ENCODE data around the gene HBQ1.
"Not testable (repeated sequence)": the region's sequence is repeated elsewhere in the genome, so short reads cannot be mapped to it uniquely, and the experiment has no call there.

The HBQ1 gene

GRCh38 chr16:162271-162991 is 17.8 kb upstream of the HBQ1 start:
- no peak for DNase-seq

DNA sequence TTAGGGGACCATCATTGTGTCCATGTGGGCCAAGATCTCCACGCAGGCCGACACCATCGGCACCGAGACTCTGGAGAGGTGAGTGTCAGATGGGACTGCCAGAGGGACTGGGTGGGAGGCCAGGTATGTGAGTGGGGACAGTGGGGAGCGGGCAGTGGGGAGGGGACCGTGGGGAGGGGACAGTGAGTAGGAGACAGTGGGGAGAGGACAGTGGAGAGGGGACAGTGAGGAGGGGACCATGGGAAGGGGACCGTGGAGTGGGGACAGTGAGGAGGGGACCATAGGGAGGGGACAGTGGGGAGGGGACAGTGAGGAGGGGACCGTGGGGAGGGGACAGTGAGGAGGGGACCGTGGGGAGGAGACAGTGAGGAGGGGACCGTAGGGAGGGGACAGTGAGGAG is 17.1 kb upstream of the HBQ1 start:
- DNase-seq, result not testable (repeated sequence)

- not testable (repeated sequence) for DNase-seq
Measured at GRCh38 chr16:163696-164095, 16.6 kb upstream of the HBQ1 start.

DNA sequence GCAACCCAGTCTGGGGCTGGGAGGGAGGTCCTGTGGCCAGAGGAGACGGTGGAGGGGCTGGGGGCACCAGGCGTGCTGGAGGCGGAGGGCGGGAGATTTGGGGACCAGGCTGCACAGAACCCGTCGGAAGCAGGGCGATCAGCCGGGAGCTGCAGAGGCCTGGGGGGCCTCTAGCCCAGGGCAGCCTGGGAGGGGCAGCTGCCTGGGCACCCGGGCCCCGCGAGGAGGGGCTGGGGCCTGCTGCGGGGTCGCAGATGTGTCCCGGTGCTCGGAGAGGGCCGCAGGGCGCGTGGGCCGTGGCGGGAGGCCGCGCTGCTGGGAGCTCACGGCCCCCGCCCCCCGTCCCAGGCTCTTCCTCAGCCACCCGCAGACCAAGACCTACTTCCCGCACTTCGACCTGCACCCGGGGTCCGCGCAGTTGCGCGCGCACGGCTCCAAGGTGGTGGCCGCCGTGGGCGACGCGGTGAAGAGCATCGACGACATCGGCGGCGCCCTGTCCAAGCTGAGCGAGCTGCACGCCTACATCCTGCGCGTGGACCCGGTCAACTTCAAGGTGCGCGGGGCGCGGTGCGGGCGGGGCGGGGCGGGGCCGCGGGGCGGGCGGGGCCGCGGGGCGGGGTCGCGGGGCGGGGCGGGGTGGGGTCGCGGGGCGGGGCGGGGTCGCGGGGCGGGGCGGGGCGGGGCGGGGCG is 16.0 kb upstream of the HBQ1 start:
- not testable (repeated sequence) for DNase-seq

GRCh38 chr16:164827-165538 is 15.3 kb upstream of the HBQ1 start:
- no peak for DNase-seq

- DNase-seq, result no peak
Measured at GRCh38 chr16:165539-166374, 14.5 kb upstream of the HBQ1 start, which contains the start of gene HBM. Gene HBM, plus strand, starts transcription at chr16:165978. Its CDS starts 20 bp downstream, at chr16:165998.

DNA sequence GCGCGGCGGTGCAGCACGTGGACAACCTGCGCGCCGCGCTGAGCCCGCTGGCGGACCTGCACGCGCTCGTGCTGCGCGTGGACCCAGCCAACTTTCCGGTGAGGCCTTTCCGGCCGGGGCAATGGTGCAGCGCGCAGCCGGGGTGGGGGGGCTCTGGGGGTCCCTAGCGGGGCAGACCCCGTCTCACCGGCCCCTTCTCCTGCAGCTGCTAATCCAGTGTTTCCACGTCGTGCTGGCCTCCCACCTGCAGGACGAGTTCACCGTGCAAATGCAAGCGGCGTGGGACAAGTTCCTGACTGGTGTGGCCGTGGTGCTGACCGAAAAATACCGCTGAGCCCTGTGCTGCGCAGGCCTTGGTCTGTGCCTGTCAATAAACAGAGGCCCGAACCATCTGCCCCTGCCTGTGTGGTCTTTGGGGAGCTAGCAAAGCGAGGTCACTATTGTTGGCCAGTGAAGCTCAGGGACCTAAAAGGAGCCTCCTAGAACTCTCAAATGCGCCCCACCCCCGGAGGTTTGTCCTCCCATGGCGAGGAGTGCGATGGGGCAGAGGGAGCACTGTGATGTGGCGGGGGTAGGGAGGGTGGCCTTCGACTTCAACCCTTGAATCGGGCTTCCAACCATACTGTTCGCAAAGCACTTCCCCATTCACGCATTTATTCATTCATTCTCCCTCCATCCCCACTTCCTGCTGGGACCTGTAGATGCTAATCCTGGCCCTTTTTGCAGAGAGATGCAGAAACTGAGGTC is 13.7 kb upstream of the HBQ1 start:
- no peak for DNase-seq

- DNase-seq, result no peak
Measured at GRCh38 chr16:167122-167690, 13.1 kb upstream of the HBQ1 start.

- no peak for DNase-seq
Measured at GRCh38 chr16:168424-168823, 11.8 kb upstream of the HBQ1 start.

GRCh38 chr16:169014-169413 is 11.2 kb upstream of the HBQ1 start:
- no peak for DNase-seq

DNA sequence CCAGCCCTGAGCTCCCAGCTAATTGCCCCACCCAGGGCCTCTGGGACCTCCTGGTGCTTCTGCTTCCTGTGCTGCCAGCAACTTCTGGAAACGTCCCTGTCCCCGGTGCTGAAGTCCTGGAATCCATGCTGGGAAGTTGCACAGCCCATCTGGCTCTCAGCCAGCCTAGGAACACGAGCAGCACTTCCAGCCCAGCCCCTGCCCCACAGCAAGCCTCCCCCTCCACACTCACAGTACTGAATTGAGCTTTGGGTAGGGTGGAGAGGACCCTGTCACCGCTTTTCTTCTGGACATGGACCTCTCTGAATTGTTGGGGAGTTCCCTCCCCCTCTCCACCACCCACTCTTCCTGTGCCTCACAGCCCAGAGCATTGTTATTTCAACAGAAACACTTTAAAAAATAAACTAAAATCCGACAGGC is 10.2 kb upstream of the HBQ1 start:
- DNase-seq, result not testable (repeated sequence)

DNA sequence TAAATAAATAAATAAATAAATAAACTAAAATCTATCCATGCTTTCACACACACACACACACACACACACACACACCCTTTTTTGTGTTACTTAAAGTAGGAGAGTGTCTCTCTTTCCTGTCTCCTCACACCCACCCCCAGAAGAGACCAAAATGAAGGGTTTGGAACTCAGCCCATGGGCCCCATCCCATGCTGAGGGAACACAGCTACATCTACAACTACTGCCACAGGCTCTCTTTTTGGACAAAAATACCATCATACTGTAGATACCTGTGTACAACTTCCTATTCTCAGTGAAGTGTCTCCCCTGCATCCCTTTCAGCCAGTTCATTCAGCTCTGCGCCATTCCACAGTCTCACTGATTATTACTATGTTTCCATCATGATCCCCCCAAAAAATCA is 9.5 kb upstream of the HBQ1 start:
- DNase-seq, result no peak

DNA sequence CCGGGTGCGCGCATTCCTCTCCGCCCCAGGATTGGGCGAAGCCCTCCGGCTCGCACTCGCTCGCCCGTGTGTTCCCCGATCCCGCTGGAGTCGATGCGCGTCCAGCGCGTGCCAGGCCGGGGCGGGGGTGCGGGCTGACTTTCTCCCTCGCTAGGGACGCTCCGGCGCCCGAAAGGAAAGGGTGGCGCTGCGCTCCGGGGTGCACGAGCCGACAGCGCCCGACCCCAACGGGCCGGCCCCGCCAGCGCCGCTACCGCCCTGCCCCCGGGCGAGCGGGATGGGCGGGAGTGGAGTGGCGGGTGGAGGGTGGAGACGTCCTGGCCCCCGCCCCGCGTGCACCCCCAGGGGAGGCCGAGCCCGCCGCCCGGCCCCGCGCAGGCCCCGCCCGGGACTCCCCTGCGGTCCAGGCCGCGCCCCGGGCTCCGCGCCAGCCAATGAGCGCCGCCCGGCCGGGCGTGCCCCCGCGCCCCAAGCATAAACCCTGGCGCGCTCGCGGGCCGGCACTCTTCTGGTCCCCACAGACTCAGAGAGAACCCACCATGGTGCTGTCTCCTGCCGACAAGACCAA is 7.8 kb upstream of the HBQ1 start, which contains the start of gene HBA2:
HBA2 (plus strand) TSS at position 503 of the 568 bp plus-strand sequence; CDS start at position 540, 37 bp downstream.
- not testable (repeated sequence) for DNase-seq

DNA sequence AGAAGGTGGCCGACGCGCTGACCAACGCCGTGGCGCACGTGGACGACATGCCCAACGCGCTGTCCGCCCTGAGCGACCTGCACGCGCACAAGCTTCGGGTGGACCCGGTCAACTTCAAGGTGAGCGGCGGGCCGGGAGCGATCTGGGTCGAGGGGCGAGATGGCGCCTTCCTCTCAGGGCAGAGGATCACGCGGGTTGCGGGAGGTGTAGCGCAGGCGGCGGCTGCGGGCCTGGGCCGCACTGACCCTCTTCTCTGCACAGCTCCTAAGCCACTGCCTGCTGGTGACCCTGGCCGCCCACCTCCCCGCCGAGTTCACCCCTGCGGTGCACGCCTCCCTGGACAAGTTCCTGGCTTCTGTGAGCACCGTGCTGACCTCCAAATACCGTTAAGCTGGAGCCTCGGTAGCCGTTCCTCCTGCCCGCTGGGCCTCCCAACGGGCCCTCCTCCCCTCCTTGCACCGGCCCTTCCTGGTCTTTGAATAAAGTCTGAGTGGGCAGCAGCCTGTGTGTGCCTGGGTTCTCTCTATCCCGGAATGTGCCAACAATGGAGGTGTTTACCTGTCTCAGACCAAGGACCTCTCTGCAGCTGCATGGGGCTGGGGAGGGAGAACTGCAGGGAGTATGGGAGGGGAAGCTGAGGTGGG is 6.9 kb upstream of the HBQ1 start:
- DNase-seq, result not testable (repeated sequence)

GRCh38 chr16:173928-174769 is 6.1 kb upstream of the HBQ1 start:
- not testable (repeated sequence) for DNase-seq

DNA sequence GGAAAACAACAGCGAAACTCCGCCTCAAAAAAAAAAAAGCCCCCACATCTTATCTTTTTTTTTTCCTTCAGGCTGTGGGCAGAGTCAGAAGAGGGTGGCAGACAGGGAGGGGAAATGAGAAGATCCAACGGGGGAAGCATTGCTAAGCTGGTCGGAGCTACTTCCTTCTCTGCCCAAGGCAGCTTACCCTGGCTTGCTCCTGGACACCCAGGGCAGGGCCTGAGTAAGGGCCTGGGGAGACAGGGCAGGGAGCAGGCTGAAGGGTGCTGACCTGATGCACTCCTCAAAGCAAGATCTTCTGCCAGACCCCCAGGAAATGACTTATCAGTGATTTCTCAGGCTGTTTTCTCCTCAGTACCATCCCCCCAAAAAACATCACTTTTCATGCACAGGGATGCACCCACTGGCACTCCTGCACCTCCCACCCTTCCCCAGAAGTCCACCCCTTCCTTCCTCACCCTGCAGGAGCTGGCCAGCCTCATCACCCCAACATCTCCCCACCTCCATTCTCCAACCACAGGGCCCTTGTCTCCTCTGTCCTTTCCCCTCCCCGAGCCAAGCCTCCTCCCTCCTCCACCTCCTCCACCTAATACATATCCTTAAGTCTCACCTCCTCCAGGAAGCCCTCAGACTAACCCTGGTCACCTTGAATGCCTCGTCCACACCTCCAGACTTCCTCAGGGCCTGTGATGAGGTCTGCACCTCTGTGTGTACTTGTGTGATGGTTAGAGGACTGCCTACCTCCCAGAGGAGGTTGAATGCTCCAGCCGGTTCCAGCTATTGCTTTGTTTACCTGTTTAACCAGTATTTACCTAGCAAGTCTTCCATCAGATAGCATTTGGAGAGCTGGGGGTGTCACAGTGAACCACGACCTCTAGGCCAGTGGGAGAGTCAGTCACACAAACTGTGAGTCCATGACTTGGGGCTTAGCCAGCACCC is 5.0 kb upstream of the HBQ1 start:
- DNase-seq, result no peak

GRCh38 chr16:176006-176405 is 4.3 kb upstream of the HBQ1 start:
- DNase-seq, result not testable (repeated sequence)
